Upper lobe of right lung (tissue), 1 donor: ENCODE results near the gene PDE11A. TPM values are rescaled to one million over a fixed set of nuclear protein-coding genes. Genes with fewer than 3 reads are reported as not detected.

Experiments used
- ATAC-seq: fragments of 200-7000 bp; cut with Tn5 transposase; one replicate; pipeline ENCODE4 v1.9.1; 2020; ENCODE audit warnings: mild to moderate bottlenecking, moderate library complexity
- DNase-seq: peaks from one replicate; pipeline ENCODE4 v3.0.0-alpha.2; 2020
- H3K27ac ChIP-seq: fragments of 200-600 bp; one replicate; pipeline ENCODE4 v1.8.0; 2022
- H3K27me3 ChIP-seq: fragments of 200-600 bp; one replicate; pipeline ENCODE4 v1.8.0; 2022; ENCODE audit warnings: mild to moderate bottlenecking
- H3K36me3 ChIP-seq: fragments of 200-600 bp; one replicate; pipeline ENCODE4 v1.8.0; 2022
- H3K4me1 ChIP-seq: fragments of 200-600 bp; one replicate; pipeline ENCODE4 v1.8.0; 2022
- H3K4me3 ChIP-seq: fragments of 200-600 bp; one replicate; pipeline ENCODE4 v1.8.0; 2022; ENCODE audit warnings: mild to moderate bottlenecking
- H3K9me3 ChIP-seq: fragments of 200-600 bp; one replicate; pipeline ENCODE4 v1.8.0; 2022
- CTCF ChIP-seq: fragments of 200-600 bp; IDR thresholded peaks from one replicate; pipeline ENCODE4 v1.8.0; 2022; ENCODE audit warnings: antibody characterized with exemption
- intact Hi-C: fragments of 100-400 bp; cut with DNase I; formaldehyde crosslinking; loops from one replicate; pipeline ENCODE4 v1.11.0; 2022
- total RNA-seq: library from RNA; stranded (reverse); fragmentation: NEBNext Ultra II Directional; extraction: Animal tissue kit (Norgen Biotek cat#: 25700); gene quantifications from one replicate; pipeline ENCODE4 v1.2.1, GENCODE V29; 2021
- donor health status: DM: no; HTN: yes; CAD: no; lungs with severe emphysema.

The PDE11A gene
- total RNA-seq, 1 donor from 2014 or later = not detected

DNA sequence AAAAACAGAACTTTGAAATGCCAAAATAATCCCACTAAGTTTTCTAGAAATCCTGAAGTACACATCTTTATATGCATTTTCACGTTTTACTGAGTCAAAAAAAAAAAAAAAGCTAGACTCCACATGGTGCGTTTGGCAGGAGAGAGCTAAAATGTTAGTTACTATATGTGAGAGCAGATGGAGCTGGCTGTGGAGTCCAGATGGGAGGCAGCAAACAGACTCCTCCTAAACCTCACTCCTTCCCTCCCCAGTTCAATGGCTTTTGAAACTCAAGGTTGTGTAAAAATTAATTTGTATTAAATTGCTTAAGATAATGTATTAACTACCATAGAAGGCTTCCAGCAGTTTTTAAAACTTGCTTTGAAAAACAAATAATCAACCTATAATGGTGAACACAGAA lies 431.2 kb downstream of the PDE11A start:
- Histone ChIP-seq H3K36me3 (no peaks in the 10 kb centered on the region), H3K27me3 (no peaks in the 10 kb centered on the region), H3K27ac (no peak overlapping the region), H3K4me3 (no peak overlapping the region), H3K9me3 (no peaks in the 10 kb centered on the region), H3K4me1 (no peaks in the 10 kb centered on the region)
- intact Hi-C loops = no loop called here
- ATAC-seq = no peak
- TF ChIP-seq CTCF = no peak
- DNase-seq = no peak

- DNase-seq (no peak), ATAC-seq (no peak)
- Histone ChIP-seq H3K4me3 (no peak overlapping the region), H3K9me3 (no peaks in the 10 kb centered on the region), H3K4me1 (no peaks in the 10 kb centered on the region), H3K27me3 (no peaks in the 10 kb centered on the region), H3K36me3 (no peaks in the 10 kb centered on the region), H3K27ac (no peak overlapping the region)
- no peak for TF ChIP-seq CTCF
- intact Hi-C loops = no loop called here
These were observed 432.2 kb downstream of the PDE11A start for GRCh38 chr2:177640423-177640822.

- no peaks in the 10 kb centered on the region for H3K9me3 ChIP-seq
- H3K4me1 ChIP-seq = no peaks in the 10 kb centered on the region
- no peak overlapping the region for H3K27ac ChIP-seq
- no peak for TF ChIP-seq CTCF
- intact Hi-C loops = no loop called here
- no peak for DNase-seq
- no peak for ATAC-seq
- H3K36me3 ChIP-seq = no peaks in the 10 kb centered on the region
- H3K27me3 ChIP-seq = no peaks in the 10 kb centered on the region
- no peak overlapping the region for H3K4me3 ChIP-seq
These were observed 433.2 kb downstream of the PDE11A start for GRCh38 chr2:177639262-177639914.

GRCh38 chr2:177638507-177638906 lies 434.1 kb downstream of the PDE11A start:
- no peak overlapping the region for H3K27ac ChIP-seq
- no peak overlapping the region for H3K4me3 ChIP-seq
- ATAC-seq (no peak), DNase-seq (no peak)
- H3K9me3 ChIP-seq = no peaks in the 10 kb centered on the region
- TF ChIP-seq CTCF = no peak
- no peaks in the 10 kb centered on the region for H3K36me3 ChIP-seq
- H3K27me3 ChIP-seq = no peaks in the 10 kb centered on the region
- H3K4me1 ChIP-seq = no peaks in the 10 kb centered on the region
- intact Hi-C loops = no loop called here

GRCh38 chr2:177636672-177637071 lies 435.9 kb downstream of the PDE11A start:
- no peak for DNase-seq
- Histone ChIP-seq H3K9me3 (no peaks in the 10 kb centered on the region), H3K27ac (no peak overlapping the region), H3K4me1 (no peaks in the 10 kb centered on the region), H3K4me3 (no peak overlapping the region), H3K27me3 (no peaks in the 10 kb centered on the region), H3K36me3 (no peaks in the 10 kb centered on the region)
- no peak for ATAC-seq
- TF ChIP-seq CTCF = no peak
- intact Hi-C loops = no loop called here

GRCh38 chr2:177635696-177636095 lies 436.9 kb downstream of the PDE11A start:
- H3K4me1 ChIP-seq = no peaks in the 10 kb centered on the region
- intact Hi-C loops = no loop called here
- H3K9me3 ChIP-seq = no peaks in the 10 kb centered on the region
- no peak overlapping the region for H3K4me3 ChIP-seq
- ATAC-seq (no peak), DNase-seq (no peak)
- no peak for TF ChIP-seq CTCF
- H3K27ac ChIP-seq = no peak overlapping the region
- H3K36me3 ChIP-seq = no peaks in the 10 kb centered on the region
- H3K27me3 ChIP-seq = no peaks in the 10 kb centered on the region
